H9 (cell line): ENCODE results near the gene MICU1. TPM values are rescaled to one million over a fixed set of nuclear protein-coding genes. Genes with fewer than 3 reads are reported as not detected.

ENCODE experiments used
- DNase-seq: peaks from one replicate; pipeline ENCODE4 v3.0.0-alpha.2; 2017
- H2AFZ ChIP-seq: one replicate; pipeline ENCODE4 v1.6.1; 2013; ENCODE audit warnings: mild to moderate bottlenecking, low read length, control low read depth, moderate library complexity
- H2AK5ac ChIP-seq: 2 replicates; pipeline ENCODE4 v1.6.1; 2013; ENCODE audit warnings: low read length, control low read depth, mixed read lengths; ENCODE audit not compliant: insufficient read length
- H2BK120ac ChIP-seq: one replicate; pipeline ENCODE4 v1.6.1; 2013; ENCODE audit warnings: low read depth, mild to moderate bottlenecking, low read length, control low read depth, inconsistent platforms; ENCODE audit not compliant: poor library complexity, severe bottlenecking
- H2BK12ac ChIP-seq: 2 replicates; pipeline ENCODE4 v1.6.1; 2013; ENCODE audit warnings: low read length, control low read depth, mixed read lengths, low read depth; ENCODE audit not compliant: insufficient read length
- H2BK15ac ChIP-seq: 2 replicates; pipeline ENCODE4 v1.6.1; 2013; ENCODE audit warnings: low read depth, low read length, control low read depth
- H2BK20ac ChIP-seq: one replicate; pipeline ENCODE4 v1.6.1; 2013; ENCODE audit warnings: low read depth, mild to moderate bottlenecking, low read length, control low read depth, inconsistent platforms; ENCODE audit not compliant: poor library complexity, severe bottlenecking
- H2BK5ac ChIP-seq: 2 replicates; pipeline ENCODE4 v1.6.1; 2013; ENCODE audit warnings: low read length, control low read depth, mixed read lengths; ENCODE audit not compliant: insufficient read length
- H3K14ac ChIP-seq: 2 replicates; pipeline ENCODE4 v1.6.1; 2013; ENCODE audit warnings: low read length, control low read depth; ENCODE audit not compliant: insufficient read depth
- H3K18ac ChIP-seq: 2 replicates; pipeline ENCODE4 v1.6.1; 2013; ENCODE audit warnings: low read depth, mild to moderate bottlenecking, mixed read lengths, low read length, control low read depth; ENCODE audit not compliant: insufficient read length
- H3K23ac ChIP-seq: 2 replicates; pipeline ENCODE4 v1.6.1; 2013; ENCODE audit warnings: low read length, control low read depth, mixed read lengths, low read depth; ENCODE audit not compliant: insufficient read length
- H3K23me2 ChIP-seq: 2 replicates; pipeline ENCODE4 v1.6.1; 2013; ENCODE audit warnings: low read depth, mild to moderate bottlenecking, mixed read lengths, low read length, control low read depth; ENCODE audit not compliant: insufficient read length, poor library complexity, severe bottlenecking
- H3K27ac ChIP-seq: 2 replicates; pipeline ENCODE4 v1.5.1; 2013; ENCODE audit warnings: low read length, control low read depth, mixed read lengths, low read depth; ENCODE audit not compliant: insufficient read length
- H3K27me3 ChIP-seq: 2 replicates; pipeline ENCODE4 v1.6.1; 2013; ENCODE audit warnings: low read length, control low read depth, inconsistent platforms; ENCODE audit not compliant: insufficient read depth
- H3K4ac ChIP-seq: 2 replicates; pipeline ENCODE4 v1.6.1; 2013; ENCODE audit warnings: low read depth, mild to moderate bottlenecking, control low read depth, inconsistent platforms, low read length, moderate library complexity
- H3K4me1 ChIP-seq: 2 replicates; pipeline ENCODE4 v1.6.1; 2013; ENCODE audit warnings: low read length, control low read depth, inconsistent platforms; ENCODE audit not compliant: insufficient read depth
- H3K4me2 ChIP-seq: 2 replicates; pipeline ENCODE4 v1.6.1; 2013; ENCODE audit warnings: low read length, control low read depth, mixed read lengths; ENCODE audit not compliant: insufficient read length, insufficient read depth
- H3K56ac ChIP-seq: 2 replicates; pipeline ENCODE4 v1.6.1; 2013; ENCODE audit warnings: low read depth, mild to moderate bottlenecking, mixed read lengths, low read length, control low read depth; ENCODE audit not compliant: insufficient read length
- H3K79me1 ChIP-seq: 2 replicates; pipeline ENCODE4 v1.6.1; 2013; ENCODE audit warnings: low read depth, mild to moderate bottlenecking, moderate library complexity, low read length, control low read depth, inconsistent platforms; ENCODE audit not compliant: insufficient read depth, poor library complexity, severe bottlenecking
- H3K79me2 ChIP-seq: 2 replicates; pipeline ENCODE4 v1.6.1; 2013; ENCODE audit warnings: low read length, control low read depth, inconsistent platforms; ENCODE audit not compliant: insufficient read depth
- H3K9ac ChIP-seq: 2 replicates; pipeline ENCODE4 v1.6.1; 2013; ENCODE audit warnings: low read length, control low read depth, mixed read lengths; ENCODE audit not compliant: insufficient read length; ENCODE audit errors: extremely low read depth
- H3K9me3 ChIP-seq: one replicate; pipeline ENCODE4 v1.6.1; 2013; ENCODE audit warnings: low read depth, low read length, inconsistent platforms; ENCODE audit not compliant: control insufficient read depth
- H3T11ph ChIP-seq: one replicate; pipeline ENCODE4 v1.6.1; 2013; ENCODE audit warnings: mild to moderate bottlenecking, low read length, control low read depth, inconsistent platforms
- H4K20me1 ChIP-seq: one replicate; pipeline ENCODE4 v1.6.1; 2013; ENCODE audit not compliant: control insufficient read depth, insufficient read length, insufficient read depth
- H4K5ac ChIP-seq: 2 replicates; pipeline ENCODE4 v1.6.1; 2013; ENCODE audit warnings: low read depth, mild to moderate bottlenecking, mixed read lengths, low read length, control low read depth; ENCODE audit not compliant: insufficient read length
- H4K8ac ChIP-seq: replicated peaks from 2 replicates; pipeline ENCODE4 v1.6.1; 2013; ENCODE audit warnings: low read length, control low read depth, mixed read lengths, low read depth; ENCODE audit not compliant: insufficient read length
- H4K91ac ChIP-seq: 2 replicates; pipeline ENCODE4 v1.6.1; 2013; ENCODE audit warnings: low read depth, mild to moderate bottlenecking, moderate library complexity, mixed read lengths, low read length, control low read depth; ENCODE audit not compliant: insufficient read length
- H3K27ac Mint-ChIP-seq, 3 experiments: 2 replicates in 2 of 3; 3 replicates in 1 of 3; pipeline ENCODE4 v1.8.0; 2020 to 2021; ENCODE audit warnings: mixed read lengths in 3 of 3, mild to moderate bottlenecking in 1 of 3, moderate library complexity in 1 of 3
- H3K27me3 Mint-ChIP-seq: 2 replicates; pipeline ENCODE4 v1.8.0; 2021; ENCODE audit warnings: low read depth, mild to moderate bottlenecking, moderate library complexity, mixed read lengths
- H3K36me3 Mint-ChIP-seq, 3 experiments: 2 replicates in 2 of 3; 3 replicates in 1 of 3; pipeline ENCODE4 v1.8.0; 2020 to 2021; ENCODE audit warnings: low read depth in 3 of 3, mixed read lengths in 3 of 3; ENCODE audit not compliant: insufficient read depth in 1 of 3
- H3K4me1 Mint-ChIP-seq, 2 experiments: 2 replicates each; pipeline ENCODE4 v1.8.0; 2020; ENCODE audit warnings: mixed read lengths in 2 of 2
- H3K4me3 Mint-ChIP-seq, 2 experiments: 2 replicates in 1 of 2; 3 replicates in 1 of 2; pipeline ENCODE4 v1.8.0; 2020 to 2021; ENCODE audit warnings: mild to moderate bottlenecking in 2 of 2, mixed read lengths in 2 of 2, moderate library complexity in 1 of 2
- H3K9me3 Mint-ChIP-seq, 2 experiments: 2 replicates in 1 of 2; 3 replicates in 1 of 2; pipeline ENCODE4 v1.8.0; 2020; ENCODE audit warnings: mild to moderate bottlenecking in 2 of 2, mixed read lengths in 2 of 2, moderate library complexity in 1 of 2
- CTCF ChIP-seq: fragments of 200-600 bp; sonication (generic); conservative IDR thresholded peaks from 3 replicates; pipeline ENCODE4 v1.8.0; 2021; ENCODE audit warnings: antibody characterized with exemption, mild to moderate bottlenecking
- WGBS: extraction: QIAGEN DNeasy Blood & Tissue Kit; methylation state at CpG from one replicate; pipeline ENCODE4 v1.1.7; 2013; ENCODE audit warnings: missing lambda C conversion rate, low lambda C conversion rate, mixed read lengths; ENCODE audit not compliant: insufficient read length; ENCODE audit errors: extremely low coverage; 5-methylcytosine and 5-hydroxymethylcytosine counted together
- total RNA-seq: library from RNA; stranded (reverse); gene quantifications from 2 replicates; pipeline ENCODE4 v1.2.1, GENCODE V29; 2021

The MICU1 gene
- total RNA-seq, 1 experiment from 2014 or later: 33.2 TPM

GRCh38 chr10:72499701-72500100, 126.2 kb downstream of the MICU1 start:
- H2BK20ac ChIP-seq: no peak overlapping the region
- Mint-ChIP-seq H3K27me3 (no peaks in the 10 kb centered on the region), H3K36me3 (peaks cover 9 to 12% (median 10%) of the 10 kb centered on the region in 3 experiments), H3K9me3 (peaks cover 7 to 10% of the 10 kb centered on the region in 2 experiments; a peak in 4 of 5 replicates), H3K4me1 (no peaks in the 10 kb centered on the region), H3K4me3 (no peak overlapping the region), H3K27ac (no peak overlapping the region)
- H4K5ac ChIP-seq: no peak overlapping the region
- H3T11ph ChIP-seq: no peak overlapping the region
- H3K4me1 ChIP-seq: no peaks in the 10 kb centered on the region
- H2BK12ac ChIP-seq: no peak overlapping the region
- no peak overlapping the region for H2BK5ac ChIP-seq
- no peak overlapping the region for H3K27ac ChIP-seq
- H3K18ac ChIP-seq: no peak overlapping the region
- DNase-seq: no peak
- H3K79me2 ChIP-seq: no peaks in the 10 kb centered on the region
- H3K23me2 ChIP-seq: no peaks in the 10 kb centered on the region
- no peak overlapping the region for H4K91ac ChIP-seq
- H3K4me2 ChIP-seq: no peak overlapping the region
- no peak overlapping the region for H2AFZ ChIP-seq
- no peaks in the 10 kb centered on the region for H4K20me1 ChIP-seq
- WGBS: 100% methylated on average over 1 of the region's 1 CpG
- H3K4ac ChIP-seq: no peak overlapping the region
- no peak overlapping the region for H3K23ac ChIP-seq
- no peaks in the 10 kb centered on the region for H3K79me1 ChIP-seq
- H2BK15ac ChIP-seq: no peak overlapping the region
- no peak for TF ChIP-seq CTCF
- no peak overlapping the region for H3K56ac ChIP-seq
- no peaks in the 10 kb centered on the region for H3K9me3 ChIP-seq
- no peak overlapping the region for H3K14ac ChIP-seq
- no peaks in the 10 kb centered on the region for H3K27me3 ChIP-seq
- H4K8ac ChIP-seq: no peak overlapping the region
- H2AK5ac ChIP-seq: no peak overlapping the region
- no peak overlapping the region for H2BK120ac ChIP-seq
- no peak overlapping the region for H3K9ac ChIP-seq
